Vagina (tissue), 2 donors: ENCODE measurements around the gene PLEKHG1.

Source experiments
- POLR2A ChIP-seq, 2 donors: fragments of 450-650 bp; IDR thresholded peaks; one replicate each; pipeline ENCODE4 v1.6.1; 2017; ENCODE audit warnings: antibody characterized with exemption in 2 of 2, mild to moderate bottlenecking in 2 of 2, moderate library complexity in 2 of 2
- POLR2AphosphoS5 ChIP-seq, 2 donors: sonication (generic); formaldehyde crosslinking; IDR thresholded peaks; one replicate each; pipeline ENCODE4 v1.9.0; 2017; ENCODE audit warnings: antibody characterized with exemption in 2 of 2, mild to moderate bottlenecking in 2 of 2, low read depth in 1 of 2; ENCODE audit not compliant: insufficient read depth in 1 of 2
- TF ChIP-seq, protein P1 (sequence below), 3 experiments: fragments of 450-650 bp in 2 of 3; fragments of 200-600 bp in 1 of 3; sonication (generic) in 1 of 3; IDR thresholded peaks; one replicate each; pipeline ENCODE4 v1.5.1; 2017 to 2019; ENCODE audit warnings: antibody characterized with exemption in 3 of 3, mild to moderate bottlenecking in 2 of 3, moderate library complexity in 2 of 3

GRCh38 chr6:150638765-150639164 lies 39.1 kb downstream of the PLEKHG1 start:
- TF ChIP-seq POLR2AphosphoS5 (IDR thresholded peaks at IDR 0.05; ENCODE audit: insufficient read depth in 1 of 2, low read depth in 1 of 2) (no peak), POLR2A (IDR thresholded peaks at IDR 0.05) (no peak)
- TF ChIP-seq, protein P1, sequence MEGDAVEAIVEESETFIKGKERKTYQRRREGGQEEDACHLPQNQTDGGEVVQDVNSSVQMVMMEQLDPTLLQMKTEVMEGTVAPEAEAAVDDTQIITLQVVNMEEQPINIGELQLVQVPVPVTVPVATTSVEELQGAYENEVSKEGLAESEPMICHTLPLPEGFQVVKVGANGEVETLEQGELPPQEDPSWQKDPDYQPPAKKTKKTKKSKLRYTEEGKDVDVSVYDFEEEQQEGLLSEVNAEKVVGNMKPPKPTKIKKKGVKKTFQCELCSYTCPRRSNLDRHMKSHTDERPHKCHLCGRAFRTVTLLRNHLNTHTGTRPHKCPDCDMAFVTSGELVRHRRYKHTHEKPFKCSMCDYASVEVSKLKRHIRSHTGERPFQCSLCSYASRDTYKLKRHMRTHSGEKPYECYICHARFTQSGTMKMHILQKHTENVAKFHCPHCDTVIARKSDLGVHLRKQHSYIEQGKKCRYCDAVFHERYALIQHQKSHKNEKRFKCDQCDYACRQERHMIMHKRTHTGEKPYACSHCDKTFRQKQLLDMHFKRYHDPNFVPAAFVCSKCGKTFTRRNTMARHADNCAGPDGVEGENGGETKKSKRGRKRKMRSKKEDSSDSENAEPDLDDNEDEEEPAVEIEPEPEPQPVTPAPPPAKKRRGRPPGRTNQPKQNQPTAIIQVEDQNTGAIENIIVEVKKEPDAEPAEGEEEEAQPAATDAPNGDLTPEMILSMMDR (IDR thresholded peaks at IDR 0.05): no peak
